GM12865 (cell line): Measurements from ENCODE around the gene RBM23.

Source experiments
- DNase-seq: peaks from one replicate; pipeline ENCODE4 v3.0.0; 2010; ENCODE audit warnings: low read depth
- H3K4me3 ChIP-seq: 2 replicates; pipeline ENCODE4 v1.5.1; 2011; ENCODE audit warnings: mild to moderate bottlenecking, low read depth, low read length, control low read depth
- CTCF ChIP-seq: IDR thresholded peaks from 2 replicates; pipeline ENCODE4 v1.5.1; 2011; ENCODE audit warnings: low read length, control low read depth, low read depth, inconsistent platforms; ENCODE audit not compliant: insufficient read depth; ENCODE audit errors: missing control alignments

RBM23 gene

GRCh38 chr14:22872833-22873520 lies 46.0 kb downstream of the RBM23 start:
- no peak for DNase-seq
- peak overlapping the region; percentile 70 for H3K4me3 ChIP-seq
- TF ChIP-seq CTCF = no peak

GRCh38 chr14:22872033-22872832 lies 46.7 kb downstream of the RBM23 start:
- peak; percentile 82 for DNase-seq
- H3K4me3 ChIP-seq = peak overlapping the region; percentile 70
- peak; percentile 95 for TF ChIP-seq CTCF

- no peak for TF ChIP-seq CTCF
- DNase-seq = peak; percentile 94
- peak within 1 kb of the TSS; percentile 70 for H3K4me3 ChIP-seq
Observed at GRCh38 chr14:22871224-22872032, 47.5 kb downstream of the RBM23 start, which contains the start of gene LRP10. Gene LRP10 (plus strand): TSS chr14:22871740. CDS start chr14:22872304, 564 bp downstream.

- peak overlapping the region; percentile 70 for H3K4me3 ChIP-seq
- DNase-seq = peak; percentile 81
- TF ChIP-seq CTCF = no peak
Observed at GRCh38 chr14:22870811-22871223, 48.1 kb downstream of the RBM23 start.

GRCh38 chr14:22866874-22867273 lies 52.1 kb downstream of the RBM23 start:
- H3K4me3 ChIP-seq = no peak overlapping the region
- TF ChIP-seq CTCF = no peak
- no peak for DNase-seq

GRCh38 chr14:22865424-22866405 lies 53.2 kb downstream of the RBM23 start:
- DNase-seq = no peak
- peak; percentile 25 for TF ChIP-seq CTCF
- H3K4me3 ChIP-seq = no peak overlapping the region
